Fibroblast of peridontal ligament (primary cell): ENCODE measurements around the gene THUMPD2.

Experiments
- DNase-seq: peaks from one replicate; pipeline ENCODE4 v3.0.0-alpha.2; 2010; ENCODE audit errors: extremely low read depth

The THUMPD2 gene

GRCh38 chr2:39717067-39717466 is 62.0 kb downstream of the THUMPD2 start:
- no peak for DNase-seq

- DNase-seq = no peak
Measured at GRCh38 chr2:39715822-39716221, 63.2 kb downstream of the THUMPD2 start.

- DNase-seq = no peak
Measured at GRCh38 chr2:39715095-39715494, 64.0 kb downstream of the THUMPD2 start.

GRCh38 chr2:39712953-39713352 is 66.1 kb downstream of the THUMPD2 start:
- DNase-seq = no peak

- no peak for DNase-seq
Measured at GRCh38 chr2:39710807-39711206, 68.3 kb downstream of the THUMPD2 start.

- no peak for DNase-seq
Measured at GRCh38 chr2:39708003-39708402, 71.1 kb downstream of the THUMPD2 start.

GRCh38 chr2:39706945-39707344 is 72.1 kb downstream of the THUMPD2 start:
- DNase-seq = no peak

- DNase-seq = no peak
Measured at GRCh38 chr2:39706312-39706711, 72.7 kb downstream of the THUMPD2 start.

GRCh38 chr2:39705638-39706037 is 73.4 kb downstream of the THUMPD2 start:
- DNase-seq = no peak

- no peak for DNase-seq
Measured at GRCh38 chr2:39704540-39704939, 74.5 kb downstream of the THUMPD2 start.

- no peak for DNase-seq
Measured at GRCh38 chr2:39703181-39703872, 75.7 kb downstream of the THUMPD2 start.

GRCh38 chr2:39701137-39701536 is 77.9 kb downstream of the THUMPD2 start:
- DNase-seq = no peak

- no peak for DNase-seq
Measured at GRCh38 chr2:39697454-39697853, 81.6 kb downstream of the THUMPD2 start.

- DNase-seq = peak; percentile 84
Measured at GRCh38 chr2:39696838-39697237, 82.2 kb downstream of the THUMPD2 start.

GRCh38 chr2:39696101-39696553 is 82.9 kb downstream of the THUMPD2 start:
- peak; percentile 77 for DNase-seq

- DNase-seq = no peak
Measured at GRCh38 chr2:39693245-39693644, 85.8 kb downstream of the THUMPD2 start.

- no peak for DNase-seq
Measured at GRCh38 chr2:39689876-39690275, 89.2 kb downstream of the THUMPD2 start.

- DNase-seq = no peak
Measured at GRCh38 chr2:39689272-39689841, 89.7 kb downstream of the THUMPD2 start.

- no peak for DNase-seq
Measured at GRCh38 chr2:39688181-39688580, 90.9 kb downstream of the THUMPD2 start.

- no peak for DNase-seq
Measured at GRCh38 chr2:39686456-39686855, 92.6 kb downstream of the THUMPD2 start.
